Body of pancreas (tissue), 4 donors: ENCODE results near the gene CRACR2B.

Experiments used
- CTCF ChIP-seq, 7 experiments: fragments of 450-650 bp in 4 of 7; fragments of 200-600 bp in 3 of 7; sonication (generic) in 3 of 7; IDR thresholded peaks; one replicate each; pipeline ENCODE4 v1.5.1; 2016 to 2019; ENCODE audit warnings: antibody characterized with exemption in 7 of 7
- POLR2A ChIP-seq, 3 donors: fragments of 450-650 bp; IDR thresholded peaks; one replicate each; pipeline ENCODE4 v1.6.1; 2016; ENCODE audit warnings: antibody characterized with exemption in 3 of 3, mild to moderate bottlenecking in 2 of 3

- no peak for TF ChIP-seq CTCF (IDR thresholded peaks at IDR 0.05)
- no peak for TF ChIP-seq POLR2A (IDR thresholded peaks at IDR 0.05)
These were observed 40.2 kb downstream of the CRACR2B start for GRCh38 chr11:867856-868358.
